Heart left ventricle (tissue), 16 donors: ENCODE data around the gene AKAP10. TPM values are rescaled to one million over a fixed set of nuclear protein-coding genes. Genes with fewer than 3 reads are reported as not detected.

Experiments
- ATAC-seq, 4 donors: fragments of 200-7000 bp; cut with Tn5 transposase; one replicate each; pipeline ENCODE4 v1.9.1; 2020 to 2022; ENCODE audit warnings: moderate library complexity in 4 of 4, mild to moderate bottlenecking in 3 of 4, moderate number of reproducible peaks in 1 of 4
- DNase-seq, 5 donors: peaks; one replicate each; pipeline ENCODE4 v3.0.0-alpha.2; 2020
- H3K27ac ChIP-seq, 12 donors: fragments of 200-600 bp; sonication (generic) in 4 of 12; one replicate each; pipeline versions ENCODE4 v1.5.0 to v1.8.0; 2016 to 2022; ENCODE audit warnings: mild to moderate bottlenecking in 2 of 12
- H3K27me3 ChIP-seq, 9 donors: fragments of 200-600 bp; sonication (generic) in 2 of 9; one replicate each; pipeline versions ENCODE4 v1.5.1 to v1.8.0; 2016 to 2022; ENCODE audit warnings: mild to moderate bottlenecking in 3 of 9
- H3K36me3 ChIP-seq, 9 donors: fragments of 200-600 bp; sonication (generic) in 2 of 9; one replicate each; pipeline versions ENCODE4 v1.5.0 to v1.8.0; 2018 to 2022; ENCODE audit warnings: mild to moderate bottlenecking in 2 of 9
- H3K4me1 ChIP-seq, 12 donors: fragments of 200-600 bp; sonication (generic) in 4 of 12; one replicate each; pipeline versions ENCODE4 v1.5.0 to v1.8.0; 2016 to 2022; ENCODE audit warnings: mild to moderate bottlenecking in 3 of 12
- H3K4me3 ChIP-seq, 12 donors: fragments of 200-600 bp; sonication (generic) in 4 of 12; one replicate each; pipeline versions ENCODE4 v1.5.0 to v1.8.0; 2017 to 2022; ENCODE audit warnings: mild to moderate bottlenecking in 9 of 12, moderate library complexity in 4 of 12
- H3K9me3 ChIP-seq, 12 donors: fragments of 200-600 bp; sonication (generic) in 4 of 12; one replicate each; pipeline versions ENCODE4 v1.5.0 to v1.8.0; 2016 to 2022; ENCODE audit warnings: mild to moderate bottlenecking in 1 of 12
- CTCF ChIP-seq, 12 donors: fragments of 200-600 bp; sonication (generic) in 4 of 12; IDR thresholded peaks; one replicate each; pipeline versions ENCODE4 v1.5.0 to v1.8.0; 2018 to 2022; ENCODE audit warnings: antibody characterized with exemption in 12 of 12, mild to moderate bottlenecking in 5 of 12
- POLR2A ChIP-seq, 2 donors: fragments of 450-650 bp; IDR thresholded peaks; one replicate each; pipeline ENCODE4 v1.6.1; 2017; ENCODE audit warnings: antibody characterized with exemption in 2 of 2, mild to moderate bottlenecking in 2 of 2, moderate library complexity in 2 of 2
- WGBS, 4 donors: extraction: QIAGEN DNeasy Blood & Tissue Kit in 2 of 4; methylation state at CpG; one replicate each; pipeline versions ENCODE4 v1.1.5 to v1.1.7; 2013 to 2018; 5-methylcytosine and 5-hydroxymethylcytosine counted together
- intact Hi-C, 10 donors: fragments of 100-400 bp; cut with DNase I; formaldehyde crosslinking; loops; one replicate each; pipeline versions ENCODE4 v1.11.1 to v1.14.2; 2022
- polyA plus RNA-seq, 2 donors: library from polyadenylated mRNA; stranded (reverse); fragments of 200-250 nt; gene quantifications; one replicate each; pipeline ENCODE4 v1.2.3, GENCODE V29; 2013
- total RNA-seq, 9 donors: library from RNA; depleted of rRNA in 2 of 9; stranded (reverse); fragments of >200 nt in 2 of 9; fragmentation: NEBNext Ultra II Directional in 3 of 9; extraction: Animal tissue kit (Norgen Biotek cat#: 25700) in 3 of 9; gene quantifications; one replicate each; pipeline versions ENCODE4 v1.1.0 to v1.2.4, GENCODE V29; 2016 to 2023
- donor health status: ischemic (EF 13 %, LVEDD 7.1; RV severe dilation, severe dysfunction).
- donor health status: healthy with polysubstance abuse.
- donor health status: DM: no; HTN: yes; CAD: no.
- donor health status: DM: no; HTN: no; CAD: no.
- donor health status: ischemic (EF 25% LVEDD 6.9; RV normal size, moderate dysfunction).
- donor health status: ischemic (EF 25% LVEDD 5.7; RV mildly dilated, moderate dysfunction).
- donor health status: healthy.
- donor health status: DM: yes; HTN: yes; CAD: no.
- donor health status: ischemic (EF 35%, LVEDD 5.7; RV mildly dilated, moderate dysfunction).
- donor health status: nonischemic (EF 11% LVEDD 7.7; RV severe dilation, severe dysfunction).
- donor health status: DM: yes; HTN: yes; CAD: no.
- donor health status: PGD.
- donor health status: ischemic (EF 29% LVEDD 5.4; RV normal size, mild dysfunction).
- donor health status: nonischemic (EF 23%, LVEDD 6.1; RV moderate dilation, normal function).

AKAP10 gene
- total and polyA plus RNA-seq, 11 donors, result 4.4 to 25.0 (median 13.7) TPM

GRCh38 chr17:19935169-19935568 is 42.5 kb downstream of the AKAP10 start:
- no peak overlapping the region for H3K27ac ChIP-seq
- WGBS, 4 donors, result 94 to 98% (median 98%) methylated on average over 2 of the region's 2 CpGs
- H3K27me3 ChIP-seq, result no peaks in the 10 kb centered on the region
- peaks cover 0 to 100% (median 98%) of the 10 kb centered on the region in 9 donors for H3K36me3 ChIP-seq
- peaks cover 0 to under 1% (median 0%) of the 10 kb centered on the region in 12 donors for H3K4me1 ChIP-seq
- H3K9me3 ChIP-seq, result no peaks in the 10 kb centered on the region
- H3K4me3 ChIP-seq, result no peak overlapping the region
- TF ChIP-seq CTCF (IDR thresholded peaks at IDR 0.05) (no peak), POLR2A (IDR thresholded peaks at IDR 0.05) (no peak)
- ATAC-seq (no peak), DNase-seq (no peak)
- intact Hi-C loops, result no loop called here

GRCh38 chr17:19933628-19934027 is 44.0 kb downstream of the AKAP10 start:
- Histone ChIP-seq H3K4me1 (no peaks in the 10 kb centered on the region), H3K4me3 (no peak overlapping the region), H3K27me3 (no peaks in the 10 kb centered on the region), H3K36me3 (peaks cover 0 to 100% (median 98%) of the 10 kb centered on the region in 9 donors), H3K9me3 (no peaks in the 10 kb centered on the region), H3K27ac (no peak overlapping the region)
- ATAC-seq (no peak), DNase-seq (no peak)
- whole genome bisulfite sequencing, 4 donors, result 97 to 98% (median 97%) methylated on average over 5 of the region's 5 CpGs
- TF ChIP-seq CTCF (IDR thresholded peaks at IDR 0.05) (no peak), POLR2A (IDR thresholded peaks at IDR 0.05) (no peak)
- intact Hi-C loops, result no loop called here

GRCh38 chr17:19933221-19933620 is 44.4 kb downstream of the AKAP10 start:
- WGBS, 4 donors, result 91 to 100% (median 98%) methylated on average over 5 of the region's 5 CpGs
- Histone ChIP-seq H3K4me3 (no peak overlapping the region), H3K27me3 (no peaks in the 10 kb centered on the region), H3K27ac (no peak overlapping the region), H3K36me3 (peaks cover 0 to 100% (median 98%) of the 10 kb centered on the region in 9 donors), H3K4me1 (no peaks in the 10 kb centered on the region), H3K9me3 (no peaks in the 10 kb centered on the region)
- DNase-seq (no peak), ATAC-seq (no peak)
- TF ChIP-seq POLR2A (IDR thresholded peaks at IDR 0.05) (no peak), CTCF (IDR thresholded peaks at IDR 0.05) (no peak)
- intact Hi-C loops, result no loop called here

GRCh38 chr17:19928299-19928698 is 49.3 kb downstream of the AKAP10 start:
- intact Hi-C loops, result no loop called here
- H3K9me3 ChIP-seq, result no peaks in the 10 kb centered on the region
- peaks cover 0 to 100% (median 98%) of the 10 kb centered on the region in 9 donors for H3K36me3 ChIP-seq
- ATAC-seq (no peak), DNase-seq (no peak)
- H3K4me3 ChIP-seq, result no peak overlapping the region
- H3K4me1 ChIP-seq, result no peaks in the 10 kb centered on the region
- 92 to 98% (median 96%) methylated on average over 4 of the region's 4 CpGs for WGBS, 4 donors
- TF ChIP-seq CTCF (IDR thresholded peaks at IDR 0.05) (no peak), POLR2A (IDR thresholded peaks at IDR 0.05) (no peak)
- H3K27me3 ChIP-seq, result no peaks in the 10 kb centered on the region
- H3K27ac ChIP-seq, result no peak overlapping the region
